ENCODE measurements around the gene MICAL3. TPM values are rescaled to one million over a fixed set of nuclear protein-coding genes. Genes with fewer than 3 reads are reported as not detected.

Gene MICAL3
- total and polyA plus RNA-seq, 9 of the 15 experiments (the other 6 are each of a cell fraction or from before 2014, with no cell fraction given) = 0.53 to 32.1 (median 12.3) TPM

- no peak for TF ChIP-seq GTF2F1 (IDR thresholded peaks at IDR 0.05; ENCODE audit: low read depth, low read length)
- TF ChIP-seq SREBF1 (IDR thresholded peaks at IDR 0.05; ENCODE audit: borderline replicate concordance, low read depth, low read length) = no peak
- no peak for TF ChIP-seq HMBOX1 (IDR thresholded peaks at IDR 0.05)
- TF ChIP-seq MTA3 (IDR thresholded peaks at IDR 0.05; ENCODE audit: borderline replicate concordance) = no peak
- TF ChIP-seq KDM5B (IDR thresholded peaks at IDR 0.05; ENCODE audit: insufficient replicate concordance, low read depth, low read length) = no peak
These were observed 7.5 kb upstream of the MICAL3 start (continued) for GRCh38 chr22:18031695-18032454.

- in situ Hi-C loops (cut with MboI) (no loop called here), intact Hi-C loops (cut with micrococcal nuclease) (loop anchor here (5.0 to 10.0 kb wide), 3 partner anchors 48 to 195 kb away; partner anchors contain the start of gene PEX26)
- H3K27me3 ChIP-seq (ENCODE audit: control insufficient read depth in 2 of 2, insufficient read depth in 2 of 2, low read length in 2 of 2) = peaks cover 34 to 49% of the 10 kb centered on the region in 2 experiments; a peak in 4 of 5 replicates
- BruUV-seq (replicated peaks) = no TSS peak
- no peaks in the 10 kb centered on the region for H3K9me1 ChIP-seq (ENCODE audit: control insufficient read depth, insufficient read depth, low read length)
- H2AFZ ChIP-seq (ENCODE audit: low read depth, low read length) = no peak overlapping the region
- POLR2A ChIA-PET = interaction anchor here (1.1 to 1.3 kb wide), 2 partner anchors 10 to 49 kb away, joined by 3 to 4 read pairs; no protein-coding TSS in a partner anchor
- no peak overlapping the region for H3K4me3 ChIP-seq
- no peaks in the 10 kb centered on the region for H3K36me3 ChIP-seq (ENCODE audit: control insufficient read depth, insufficient read depth, low read length)
- no peak for ATAC-seq
- WGBS (ENCODE audit: insufficient coverage, low coverage, missing lambda C conversion rate) = 0% methylated on average over 2 of the region's 2 CpGs
- CTCF ChIA-PET (ENCODE audit: low intra/inter-chr PET ratio) = interaction anchor here (0.7 kb wide), 1 partner anchor 33 kb away, joined by 3 read pairs; no protein-coding TSS in a partner anchor
- FAIRE-seq = no peak
- no peaks in the 10 kb centered on the region for H3K79me2 ChIP-seq (ENCODE audit: control insufficient read depth, insufficient read depth, low read length)
- no peaks in the 10 kb centered on the region for H3K4me1 ChIP-seq (replicated peaks in 1 of 2; ENCODE audit: control insufficient read depth in 2 of 2, insufficient read depth in 2 of 2, low read length in 2 of 2)
- H3K9ac ChIP-seq (ENCODE audit: insufficient read depth in 1 of 2, low read depth in 2 of 2, low read length in 2 of 2) = no peak overlapping the region
- H4K20me1 ChIP-seq (replicated peaks; ENCODE audit: control insufficient read depth, insufficient read depth, low read length) = peaks cover 7% of the 10 kb centered on the region; the same call in 1 of the 2 replicates
- no peaks in the 10 kb centered on the region for H3K9me3 ChIP-seq (replicated peaks; ENCODE audit: control insufficient read depth, insufficient read depth, low read depth, low read length)
- TF ChIP-seq ZNF512 (tag; IDR thresholded peaks at IDR 0.05) (peak; percentile 94), HINFP (tag; conservative IDR thresholded peaks at IDR 0.05; ENCODE audit: low read depth) (0 out of 2 replicates have a peak, but pooled peaks have one; percentile 12), ETS1 (conservative IDR thresholded peaks at IDR 0.05; ENCODE audit: control insufficient read depth, low read depth, low read length) (no peak)
- H3K4me2 ChIP-seq (ENCODE audit: insufficient read depth, low read length) = no peak overlapping the region
- H3K27ac ChIP-seq (ENCODE audit: extremely low read depth, low read depth, low read length) = no peak overlapping the region
- DNase-seq (ENCODE audit: extremely low read depth in 1 of 4, low spot score in 3 of 4) = no peak
These were observed 5.4 kb upstream of the MICAL3 start for GRCh38 chr22:18029686-18030267.

All from K562 (cell line).